GM12874 (cell line): ENCODE data around the gene LEF1.

ENCODE experiments used
- TF ChIP-seq, protein P1 (sequence below): IDR thresholded peaks from 2 replicates; pipeline ENCODE4 v1.5.1; 2011; ENCODE audit warnings: low read depth, mild to moderate bottlenecking, control low read depth, low read length, moderate library complexity; ENCODE audit not compliant: insufficient read depth

The LEF1 gene

DNA sequence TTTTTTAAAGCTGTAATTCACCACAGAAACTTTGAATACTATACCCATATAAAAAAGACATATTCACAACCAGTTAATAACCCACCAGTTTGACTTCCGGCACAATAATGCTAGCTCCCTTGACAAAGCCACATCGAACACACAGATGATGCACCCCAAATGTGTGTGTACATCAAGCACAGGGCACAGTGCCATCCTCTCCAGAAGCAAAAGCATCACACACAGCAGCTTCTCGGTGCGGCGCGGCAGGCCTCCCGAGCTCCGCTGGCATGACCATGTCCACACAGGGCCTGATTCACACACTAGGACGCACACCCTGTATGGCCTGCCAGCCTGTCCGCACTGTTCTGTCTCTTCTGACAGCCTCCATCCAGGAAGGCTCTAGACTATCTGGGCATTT is 88.0 kb downstream of the LEF1 start:
- TF ChIP-seq, protein P1, sequence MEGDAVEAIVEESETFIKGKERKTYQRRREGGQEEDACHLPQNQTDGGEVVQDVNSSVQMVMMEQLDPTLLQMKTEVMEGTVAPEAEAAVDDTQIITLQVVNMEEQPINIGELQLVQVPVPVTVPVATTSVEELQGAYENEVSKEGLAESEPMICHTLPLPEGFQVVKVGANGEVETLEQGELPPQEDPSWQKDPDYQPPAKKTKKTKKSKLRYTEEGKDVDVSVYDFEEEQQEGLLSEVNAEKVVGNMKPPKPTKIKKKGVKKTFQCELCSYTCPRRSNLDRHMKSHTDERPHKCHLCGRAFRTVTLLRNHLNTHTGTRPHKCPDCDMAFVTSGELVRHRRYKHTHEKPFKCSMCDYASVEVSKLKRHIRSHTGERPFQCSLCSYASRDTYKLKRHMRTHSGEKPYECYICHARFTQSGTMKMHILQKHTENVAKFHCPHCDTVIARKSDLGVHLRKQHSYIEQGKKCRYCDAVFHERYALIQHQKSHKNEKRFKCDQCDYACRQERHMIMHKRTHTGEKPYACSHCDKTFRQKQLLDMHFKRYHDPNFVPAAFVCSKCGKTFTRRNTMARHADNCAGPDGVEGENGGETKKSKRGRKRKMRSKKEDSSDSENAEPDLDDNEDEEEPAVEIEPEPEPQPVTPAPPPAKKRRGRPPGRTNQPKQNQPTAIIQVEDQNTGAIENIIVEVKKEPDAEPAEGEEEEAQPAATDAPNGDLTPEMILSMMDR, result no peak

DNA sequence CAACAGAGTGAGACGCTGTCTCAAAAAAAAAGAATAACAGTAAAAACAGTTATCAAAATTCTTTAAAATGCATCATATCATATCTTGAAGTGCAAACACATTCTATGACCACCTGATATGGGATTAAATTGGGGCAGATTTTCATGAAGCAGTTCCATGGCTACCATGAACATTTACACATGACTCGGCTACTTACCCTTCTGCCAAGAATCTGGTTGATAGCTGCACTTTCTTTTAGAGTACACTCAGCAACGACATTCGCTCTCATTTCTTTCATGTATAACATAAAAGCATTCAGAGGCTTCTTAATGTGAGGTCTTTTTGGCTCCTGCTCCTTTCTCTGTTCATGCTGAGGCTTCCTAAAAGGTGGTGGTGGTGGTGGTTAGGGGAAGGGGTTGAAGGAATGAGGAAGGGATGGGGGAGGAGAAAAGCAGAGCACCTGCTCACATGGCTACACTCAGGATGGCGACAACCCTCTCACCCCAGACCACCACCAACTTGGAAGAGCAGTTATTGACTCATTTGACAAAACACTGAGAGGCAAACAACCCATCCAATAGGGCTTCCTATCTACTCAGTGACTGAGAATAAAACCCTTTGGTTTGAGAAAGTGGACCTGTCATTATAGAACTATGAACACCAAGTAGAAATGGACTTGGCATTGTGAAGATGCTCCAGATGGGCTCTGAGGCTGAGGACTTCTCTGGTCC is 90.6 kb downstream of the LEF1 start:
- TF ChIP-seq, protein P1, result no peak

DNA sequence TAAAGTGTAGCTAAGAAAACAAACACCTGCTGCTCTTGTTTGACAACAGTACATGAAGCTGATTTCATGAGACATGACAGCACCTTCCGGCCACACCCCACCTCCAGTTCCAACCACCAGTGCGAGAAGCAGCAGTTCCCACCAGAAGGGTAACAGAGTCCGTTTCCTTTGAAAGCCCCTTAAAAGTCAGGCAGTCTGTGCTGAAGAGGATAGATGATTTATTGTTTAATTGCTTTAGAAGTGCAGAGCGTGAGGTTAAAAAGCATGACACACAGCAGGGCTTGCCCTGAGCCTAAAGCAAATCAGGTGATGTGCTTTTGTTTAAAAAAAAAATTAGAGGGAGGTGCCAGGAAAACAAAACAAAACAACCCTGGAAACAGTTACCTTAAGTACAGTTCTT is 96.4 kb downstream of the LEF1 start:
- TF ChIP-seq, protein P1, result no peak

DNA sequence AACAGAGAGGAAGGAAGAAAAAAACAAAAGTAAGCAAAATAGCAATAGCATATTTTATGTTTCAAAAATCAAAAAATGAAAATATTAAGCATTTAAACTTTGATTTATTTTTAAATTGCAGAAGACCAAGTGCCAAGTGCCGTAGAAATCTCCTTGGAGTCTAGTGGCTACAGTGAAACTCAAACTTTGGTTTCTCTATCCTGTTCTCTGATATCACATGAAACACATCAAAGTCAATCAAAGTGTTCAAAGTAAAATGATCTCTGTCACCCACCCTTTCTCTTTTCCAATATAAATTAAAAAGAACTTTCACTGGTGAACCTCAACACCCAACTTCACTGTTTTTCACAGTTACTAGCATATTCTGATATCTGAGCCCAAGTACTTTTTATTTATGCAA is 98.0 kb downstream of the LEF1 start:
- TF ChIP-seq, protein P1, result no peak

DNA sequence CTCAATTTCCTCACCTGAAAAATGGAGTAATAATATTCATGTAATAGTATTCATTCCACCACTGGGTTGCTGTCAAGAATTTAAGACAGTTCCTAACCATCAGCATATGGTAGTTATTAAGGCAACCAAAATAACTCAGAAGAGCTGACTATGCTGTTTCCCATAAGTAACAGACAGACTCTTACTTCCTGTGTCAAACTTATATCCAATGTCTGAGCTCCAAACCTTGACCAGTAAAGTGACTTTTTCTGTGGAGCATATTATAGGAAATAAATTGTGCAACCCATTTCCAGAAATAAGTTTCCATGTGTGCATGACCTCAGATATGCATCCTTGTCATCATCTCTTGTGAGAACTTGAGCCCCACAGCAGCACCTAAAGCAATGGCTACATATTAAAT is 100.3 kb downstream of the LEF1 start:
- TF ChIP-seq, protein P1, result no peak

DNA sequence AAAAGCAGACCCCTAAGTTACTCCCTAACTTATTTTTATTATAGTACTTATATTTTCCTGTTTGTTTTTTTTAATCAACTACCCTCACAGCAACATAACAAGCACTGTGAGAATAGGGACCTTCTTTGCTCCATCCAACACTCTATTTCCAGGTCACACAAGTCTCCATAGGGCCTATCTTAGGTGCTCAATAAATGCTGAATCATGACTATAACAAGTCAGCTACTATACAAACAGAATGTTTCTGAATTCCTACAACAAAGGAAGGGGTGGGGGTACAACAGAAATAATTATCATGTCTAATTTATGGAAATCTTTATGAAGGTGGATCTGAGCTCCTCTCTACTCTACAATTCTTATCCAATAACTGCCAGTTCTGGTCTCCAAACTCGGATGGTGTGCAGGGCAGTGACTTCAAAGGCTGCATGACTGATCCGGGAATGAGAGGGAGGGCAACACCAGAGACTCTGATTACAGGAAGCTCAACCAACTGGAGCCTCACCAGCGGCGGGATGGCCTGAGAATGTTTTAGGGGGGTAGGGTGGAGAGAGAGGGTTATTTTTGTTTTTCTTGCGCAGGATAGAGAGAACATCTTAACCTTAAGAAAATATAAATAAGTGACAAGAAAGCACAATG is 107.9 kb downstream of the LEF1 start:
- TF ChIP-seq, protein P1, result no peak

DNA sequence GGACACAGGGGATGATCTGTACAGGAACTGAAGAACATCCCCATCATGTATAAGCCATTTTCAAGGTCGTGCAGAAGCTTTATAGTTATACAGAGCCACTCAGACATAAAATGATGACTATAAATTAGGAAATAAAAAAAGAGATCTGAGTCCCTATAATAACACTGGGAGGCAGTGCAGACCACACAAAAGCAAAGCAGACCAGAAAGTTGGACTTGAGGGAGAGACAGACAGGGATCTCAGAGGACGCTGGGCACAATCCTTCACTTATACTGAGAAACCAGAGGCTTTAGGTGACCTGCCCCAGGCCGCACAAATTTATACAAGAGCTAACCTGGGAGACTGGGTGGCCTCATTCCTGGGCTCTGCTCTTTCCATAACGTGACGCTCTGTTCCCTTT is 108.6 kb downstream of the LEF1 start:
- TF ChIP-seq, protein P1, result no peak
